Retinal pigment epithelial cell (primary cell): ENCODE measurements around the gene SEC22A.

Experiments
- DNase-seq: peaks from one replicate; pipeline ENCODE4 v3.0.0-alpha.2; 2010; ENCODE audit warnings: low read depth
- H3K4me3 ChIP-seq: 2 replicates; pipeline ENCODE4 v1.5.1; 2011; ENCODE audit warnings: mild to moderate bottlenecking, low read length, control low read depth, moderate library complexity
- CTCF ChIP-seq: conservative IDR thresholded peaks from 2 replicates; pipeline ENCODE4 v1.5.1; 2011; ENCODE audit warnings: low read depth, low read length, control low read depth, inconsistent platforms

The SEC22A gene

GRCh38 chr3:123275691-123276090 lies 73.9 kb downstream of the SEC22A start:
- no peak for DNase-seq
- no peak overlapping the region for H3K4me3 ChIP-seq
- no peak for TF ChIP-seq CTCF

- H3K4me3 ChIP-seq: no peak overlapping the region
- no peak for DNase-seq
- no peak for TF ChIP-seq CTCF
These were observed 74.7 kb downstream of the SEC22A start for GRCh38 chr3:123276346-123277006.

GRCh38 chr3:123277106-123277505 lies 75.4 kb downstream of the SEC22A start:
- no peak for TF ChIP-seq CTCF

GRCh38 chr3:123278446-123278845 lies 76.7 kb downstream of the SEC22A start:
- TF ChIP-seq CTCF: no peak
- no peak overlapping the region for H3K4me3 ChIP-seq
- no peak for DNase-seq

More at GRCh38 chr3:123277106-123277505, 75.4 kb downstream of the SEC22A start:
- no peak for DNase-seq
- H3K4me3 ChIP-seq: no peak overlapping the region

- H3K4me3 ChIP-seq: no peak overlapping the region
- TF ChIP-seq CTCF: no peak
- DNase-seq: no peak
These were observed 77.4 kb downstream of the SEC22A start for GRCh38 chr3:123279121-123279520.

- DNase-seq: no peak
- H3K4me3 ChIP-seq: no peak overlapping the region
- TF ChIP-seq CTCF: no peak
These were observed 79.7 kb downstream of the SEC22A start for GRCh38 chr3:123281406-123281805.

GRCh38 chr3:123281929-123282328 lies 80.2 kb downstream of the SEC22A start:
- no peak overlapping the region for H3K4me3 ChIP-seq
- no peak for TF ChIP-seq CTCF
- no peak for DNase-seq
